Pancreas (tissue), 10 donors: ENCODE data around the gene OR2H2. TPM values are rescaled to one million over a fixed set of nuclear protein-coding genes. Genes with fewer than 3 reads are reported as not detected.

Source experiments
- ATAC-seq, 4 donors: fragments of 200-7000 bp; cut with Tn5 transposase; one replicate each; pipeline versions ENCODE4 v1.8.0 to v1.9.1; 2020; ENCODE audit warnings: mild to moderate bottlenecking in 4 of 4, moderate library complexity in 4 of 4
- DNase-seq, 6 donors: peaks; one replicate each; pipeline ENCODE4 v3.0.0-alpha.2; 2020
- FAIRE-seq: peaks from 2 replicates; lab custom pipeline; 2012; peaks lifted over from hg19 to GRCh38; lab: Jason Lieb, UNC
- H3K27ac ChIP-seq, 4 donors: fragments of 200-600 bp; sonication (generic); 1 replicate in 3 of 4; 2 replicates in 1 of 4; pipeline versions ENCODE4 v1.5.0 to v1.8.0; 2020
- H3K27me3 ChIP-seq, 4 donors: fragments of 200-600 bp; one replicate each; pipeline ENCODE4 v1.8.0; 2021
- H3K36me3 ChIP-seq, 3 donors: fragments of 200-600 bp; sonication (generic) in 1 of 3; one replicate each; pipeline versions ENCODE4 v1.5.0 to v1.8.0; 2020 to 2021
- H3K4me1 ChIP-seq, 3 donors: fragments of 200-600 bp; one replicate each; pipeline ENCODE4 v1.8.0; 2021
- H3K4me3 ChIP-seq, 4 donors: fragments of 200-600 bp; sonication (generic) in 2 of 4; one replicate each; pipeline versions ENCODE4 v1.5.0 to v1.8.0; 2020 to 2021
- H3K9me3 ChIP-seq, 4 donors: fragments of 200-600 bp; one replicate each; pipeline ENCODE4 v1.8.0; 2021
- CTCF ChIP-seq, 4 donors: fragments of 200-600 bp; sonication (generic) in 3 of 4; IDR thresholded peaks; one replicate each; pipeline versions ENCODE4 v1.5.0 to v1.8.0; 2021; ENCODE audit warnings: antibody characterized with exemption in 4 of 4
- WGBS, 2 donors: extraction: QIAGEN DNeasy Blood & Tissue Kit; methylation state at CpG; one replicate each; pipeline ENCODE4 v1.1.7; 2013; 5-methylcytosine and 5-hydroxymethylcytosine counted together
- intact Hi-C, 3 donors: fragments of 100-400 bp; cut with DNase I; formaldehyde crosslinking; loops; one replicate each; pipeline versions ENCODE4 v1.11.1 to v1.14.2; 2022
- polyA plus RNA-seq, 2 donors: library from polyadenylated mRNA; stranded (reverse); fragments of 200-250 nt; gene quantifications; one replicate each; pipeline ENCODE4 v1.2.3, GENCODE V29; 2013
- total RNA-seq, 6 donors: library from RNA; stranded (reverse); fragmentation: NEBNext Ultra II Directional in 4 of 6; extraction: Animal tissue kit (Norgen Biotek cat#: 25700) in 4 of 6; gene quantifications; one replicate each; pipeline versions ENCODE4 v1.2.1 to v1.2.4, GENCODE V29; 2021 to 2023
- donor health status: healthy with polysubstance abuse.
- donor health status: DM: no; HTN: no; CAD: no; lungs with moderate emphysema.
- donor health status: DM: no; HTN: no; CAD: no.
- donor health status: control.
- donor health status: control.
- donor health status: Bipolar disorder and iron deficiency.
- donor health status: DM: yes; HTN: yes; CAD: no.
- donor health status: DM: no; HTN: no; CAD: no.
- donor health status: DM: no; HTN: no; CAD: no.
- donor health status: DM: yes; HTN: yes; CAD: no.

The OR2H2 gene
- total and polyA plus RNA-seq, 8 donors, result not detected

- H3K27ac ChIP-seq, result no peak overlapping the region
- DNase-seq (no peak), FAIRE-seq (no peak), ATAC-seq (no peak)
- intact Hi-C loops, result no loop called here
- no peaks in the 10 kb centered on the region for H3K9me3 ChIP-seq
- H3K36me3 ChIP-seq, result no peaks in the 10 kb centered on the region
- no peak overlapping the region for H3K4me3 ChIP-seq
- no peak for TF ChIP-seq CTCF (IDR thresholded peaks at IDR 0.05)
- WGBS, 2 donors, result 55 to 62% methylated on average over 7 of the region's 7 CpGs
- H3K27me3 ChIP-seq, result no peaks in the 10 kb centered on the region
- peaks cover 0 to 7% (median 6%) of the 10 kb centered on the region in 3 donors for H3K4me1 ChIP-seq
These were observed 40.5 kb downstream of the OR2H2 start for GRCh38 chr6:29625337-29625930.

GRCh38 chr6:29626948-29627754 is 42.2 kb downstream of the OR2H2 start:
- DNase-seq (peak in 2 of 6 donors; percentile 28 to 72), ATAC-seq (peak in 1 of 4 donors; percentile 1), FAIRE-seq (no peak)
- Histone ChIP-seq H3K9me3 (no peaks in the 10 kb centered on the region), H3K4me3 (peak overlapping the region in 3 of 4 donors; percentile 7 to 53 (median 38)), H3K27me3 (no peaks in the 10 kb centered on the region), H3K4me1 (peaks cover 2 to 11% (median 7%) of the 10 kb centered on the region in 3 donors), H3K27ac (no peak overlapping the region), H3K36me3 (no peaks in the 10 kb centered on the region)
- 15 to 20% methylated on average over 31 of the region's 31 CpGs for WGBS, 2 donors
- intact Hi-C loops, result no loop called here
- no peak for TF ChIP-seq CTCF (IDR thresholded peaks at IDR 0.05)

GRCh38 chr6:29627755-29628418 is 43.0 kb downstream of the OR2H2 start:
- no peak for TF ChIP-seq CTCF (IDR thresholded peaks at IDR 0.05)
- FAIRE-seq (no peak), DNase-seq (peak; percentile 11 to 74 (median 54)), ATAC-seq (peak; percentile 18 to 56 (median 36))
- H3K9me3 ChIP-seq, result no peaks in the 10 kb centered on the region
- no peaks in the 10 kb centered on the region for H3K27me3 ChIP-seq
- H3K4me1 ChIP-seq, result peaks cover 3 to 12% (median 7%) of the 10 kb centered on the region in 3 donors
- intact Hi-C loops, result no loop called here
- peak overlapping the region in 1 of 4 donors; percentile 41 for H3K27ac ChIP-seq
- WGBS, 2 donors, result 0 to 2% methylated on average over 22 to 50 of the region's 51 CpGs
- H3K36me3 ChIP-seq, result no peaks in the 10 kb centered on the region
- H3K4me3 ChIP-seq, result peak overlapping the region; percentile 7 to 53 (median 29)

- Histone ChIP-seq H3K4me3 (peak overlapping the region; percentile 7 to 53 (median 29)), H3K27ac (peak overlapping the region in 1 of 4 donors; percentile 41), H3K36me3 (no peaks in the 10 kb centered on the region), H3K4me1 (peaks cover 3 to 12% (median 7%) of the 10 kb centered on the region in 3 donors), H3K27me3 (no peaks in the 10 kb centered on the region), H3K9me3 (no peaks in the 10 kb centered on the region)
- FAIRE-seq (no peak), ATAC-seq (peak; percentile 55 to 73 (median 69)), DNase-seq (peak; percentile 63 to 90 (median 72))
- 1 to 2% methylated on average over 32 of the region's 32 CpGs for WGBS, 2 donors
- intact Hi-C loops, result no loop called here
- TF ChIP-seq CTCF (IDR thresholded peaks at IDR 0.05), result peak; percentile 20 to 38 (median 24)
These were observed 43.7 kb downstream of the OR2H2 start for GRCh38 chr6:29628419-29629281.
